Measurements from ENCODE around the gene RALGDS. TPM values are rescaled to one million over a fixed set of nuclear protein-coding genes. Genes with fewer than 3 reads are reported as not detected.
A peak's percentile ranks its signal among the peaks of the same experiment; 100 is the strongest.

The RALGDS gene
- total RNA-seq, 4 donors from 2014 or later: 53.4 to 71.1 (median 55.3) TPM

DNA sequence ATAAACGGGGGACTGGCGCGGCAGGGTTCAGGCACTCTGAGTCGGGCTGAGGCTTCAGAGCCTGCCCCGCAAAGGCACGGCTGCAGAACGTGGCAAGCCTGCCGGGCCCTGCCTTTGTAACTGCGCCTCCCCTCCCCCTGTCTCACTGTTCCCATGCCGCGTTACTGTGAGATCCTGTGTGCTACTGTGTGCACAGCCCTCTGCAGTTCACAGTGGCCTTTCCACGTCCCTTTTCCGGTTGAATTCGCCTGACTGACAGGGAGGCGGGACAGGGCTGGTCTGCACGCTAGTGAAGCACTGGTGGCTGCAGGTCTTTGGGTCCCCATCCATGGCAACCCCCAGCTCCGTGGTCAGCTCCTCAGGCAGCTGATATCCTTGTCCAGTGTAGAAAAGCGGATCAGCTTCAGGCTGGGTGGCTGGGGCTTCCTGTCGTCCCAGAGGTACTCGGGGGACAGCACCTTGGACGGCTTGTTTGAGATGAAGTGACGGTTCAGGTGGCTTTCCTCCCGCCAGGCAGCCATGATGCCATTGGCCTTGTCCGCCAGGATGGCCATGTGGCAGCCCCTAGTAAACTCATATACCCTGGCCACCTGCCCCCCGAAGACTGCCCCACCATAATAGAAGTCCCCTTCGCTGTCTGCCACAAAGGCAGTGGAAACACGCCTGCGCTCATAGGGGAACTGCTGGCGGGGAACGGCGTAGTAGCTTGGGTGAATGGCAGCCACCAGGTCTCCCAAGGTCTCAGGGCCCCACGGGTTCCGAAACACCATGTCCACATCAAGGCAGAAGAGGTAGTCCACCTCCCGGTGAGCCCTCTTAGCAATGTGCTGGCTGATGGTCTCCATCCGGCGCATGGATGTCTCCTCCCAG, 32.4 kb upstream of the RALGDS start:
- no peak for DNase-seq
- no peak overlapping the region for H3K27ac ChIP-seq
- H3K4me3 ChIP-seq: no peak overlapping the region
- peaks cover 0 to 8% (median 0%) of the 10 kb centered on the region in 3 donors for H3K36me3 ChIP-seq
- no peaks in the 10 kb centered on the region for H3K9me3 ChIP-seq
- 66 to 67% methylated on average over 10 to 27 of the region's 36 CpGs for WGBS, 2 donors
- TF ChIP-seq POLR2A (IDR thresholded peaks at IDR 0.05): no peak
- TF ChIP-seq, protein P1, sequence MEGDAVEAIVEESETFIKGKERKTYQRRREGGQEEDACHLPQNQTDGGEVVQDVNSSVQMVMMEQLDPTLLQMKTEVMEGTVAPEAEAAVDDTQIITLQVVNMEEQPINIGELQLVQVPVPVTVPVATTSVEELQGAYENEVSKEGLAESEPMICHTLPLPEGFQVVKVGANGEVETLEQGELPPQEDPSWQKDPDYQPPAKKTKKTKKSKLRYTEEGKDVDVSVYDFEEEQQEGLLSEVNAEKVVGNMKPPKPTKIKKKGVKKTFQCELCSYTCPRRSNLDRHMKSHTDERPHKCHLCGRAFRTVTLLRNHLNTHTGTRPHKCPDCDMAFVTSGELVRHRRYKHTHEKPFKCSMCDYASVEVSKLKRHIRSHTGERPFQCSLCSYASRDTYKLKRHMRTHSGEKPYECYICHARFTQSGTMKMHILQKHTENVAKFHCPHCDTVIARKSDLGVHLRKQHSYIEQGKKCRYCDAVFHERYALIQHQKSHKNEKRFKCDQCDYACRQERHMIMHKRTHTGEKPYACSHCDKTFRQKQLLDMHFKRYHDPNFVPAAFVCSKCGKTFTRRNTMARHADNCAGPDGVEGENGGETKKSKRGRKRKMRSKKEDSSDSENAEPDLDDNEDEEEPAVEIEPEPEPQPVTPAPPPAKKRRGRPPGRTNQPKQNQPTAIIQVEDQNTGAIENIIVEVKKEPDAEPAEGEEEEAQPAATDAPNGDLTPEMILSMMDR (IDR thresholded peaks at IDR 0.05): no peak
- peaks cover 3 to 33% (median 4%) of the 10 kb centered on the region in 3 donors for H3K4me1 ChIP-seq
- intact Hi-C loops (cut with DNase I): no loop called here
- no peaks in the 10 kb centered on the region for H3K27me3 ChIP-seq

DNA sequence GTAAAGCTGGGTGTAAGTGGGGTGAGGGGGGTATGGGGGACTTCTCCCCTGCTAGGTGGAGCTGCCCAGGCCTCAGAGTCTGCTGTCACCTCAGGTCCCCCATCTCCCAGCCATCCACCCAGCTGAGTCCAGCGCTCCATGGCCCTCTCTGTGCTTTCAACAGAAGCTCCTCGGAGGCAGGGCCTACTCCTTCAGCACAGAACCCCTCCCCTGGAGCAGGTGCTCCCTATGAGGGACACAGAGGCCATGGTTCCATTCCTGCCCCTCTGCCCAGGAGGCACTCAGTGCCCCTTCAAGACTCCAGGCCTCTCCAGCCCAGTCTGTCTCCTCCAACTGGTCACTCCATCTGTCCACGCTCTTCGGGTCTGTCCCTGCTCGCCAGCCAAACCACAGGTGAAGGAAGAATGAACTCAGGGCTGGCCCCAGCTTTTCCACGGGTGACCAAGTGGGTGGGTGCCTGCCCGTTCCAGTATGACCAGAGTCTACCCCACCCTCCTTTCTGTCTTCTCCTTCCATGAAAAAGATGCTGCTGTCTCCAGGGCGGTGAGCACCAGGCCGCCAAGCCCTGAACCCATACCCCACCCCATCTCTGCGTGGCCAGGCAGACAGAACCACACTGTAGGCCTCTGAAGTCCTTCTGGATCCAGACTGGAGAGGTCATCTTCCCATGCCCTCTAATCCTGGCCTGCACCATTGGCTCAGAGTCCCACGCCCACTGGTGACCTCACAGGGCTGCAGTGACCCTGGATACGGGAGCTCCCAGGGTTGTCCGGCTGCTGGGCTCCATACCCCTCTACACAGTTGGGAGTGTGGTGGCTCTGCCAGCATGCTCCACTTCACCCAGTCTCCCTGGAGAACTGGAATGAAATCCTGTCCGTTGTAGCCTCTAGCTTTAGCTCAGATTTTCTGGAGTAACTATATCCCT, 30.8 kb upstream of the RALGDS start:
- no peak for DNase-seq
- H3K9me3 ChIP-seq: no peaks in the 10 kb centered on the region

DNA sequence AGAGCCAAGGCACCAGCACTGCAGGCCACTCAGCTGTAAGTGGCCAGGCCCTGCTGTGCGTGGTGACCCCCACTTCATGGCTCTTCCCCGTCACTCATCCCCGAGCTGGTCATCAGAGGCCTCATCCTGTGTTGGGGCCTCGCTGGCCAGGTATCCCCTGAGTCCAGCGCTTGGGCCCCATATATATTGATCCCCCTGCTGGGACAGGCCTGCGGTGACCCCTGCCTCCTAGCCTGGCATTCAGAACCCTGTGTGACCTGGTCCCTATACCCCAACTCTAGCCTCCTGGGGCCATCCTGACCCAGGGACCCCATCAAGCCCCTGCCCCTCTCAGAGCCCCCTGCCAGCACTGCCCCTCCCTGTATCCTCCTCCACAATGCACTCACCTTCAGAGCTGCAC, 30.0 kb upstream of the RALGDS start:
- TF ChIP-seq, protein P1 (IDR thresholded peaks at IDR 0.05): no peak
- TF ChIP-seq POLR2A (IDR thresholded peaks at IDR 0.05): no peak
- Histone ChIP-seq H3K36me3 (no peaks in the 10 kb centered on the region), H3K27me3 (no peaks in the 10 kb centered on the region), H3K9me3 (no peaks in the 10 kb centered on the region), H3K4me3 (no peak overlapping the region), H3K4me1 (peaks cover 20 to 58% (median 21%) of the 10 kb centered on the region in 3 donors), H3K27ac (peak overlapping the region in 1 of 4 donors; percentile 48)
- intact Hi-C loops (cut with DNase I): no loop called here
- DNase-seq: no peak
- WGBS, 2 donors: 97 to 100% methylated on average over 2 to 6 of the region's 6 CpGs

More for the DNA sequence above, 30.8 kb upstream of the RALGDS start:
- intact Hi-C loops (cut with DNase I): no loop called here
- no peak overlapping the region for H3K4me3 ChIP-seq
- H3K4me1 ChIP-seq: peaks cover 16 to 49% (median 19%) of the 10 kb centered on the region in 3 donors
- no peaks in the 10 kb centered on the region for H3K27me3 ChIP-seq
- TF ChIP-seq POLR2A (IDR thresholded peaks at IDR 0.05): no peak
- TF ChIP-seq, protein P1 (IDR thresholded peaks at IDR 0.05): no peak
- H3K36me3 ChIP-seq: no peaks in the 10 kb centered on the region
- H3K27ac ChIP-seq: peak overlapping the region in 2 of 4 donors; percentile 34 to 48
- WGBS, 2 donors: 68 to 73% methylated on average over 10 to 12 of the region's 14 CpGs

DNA sequence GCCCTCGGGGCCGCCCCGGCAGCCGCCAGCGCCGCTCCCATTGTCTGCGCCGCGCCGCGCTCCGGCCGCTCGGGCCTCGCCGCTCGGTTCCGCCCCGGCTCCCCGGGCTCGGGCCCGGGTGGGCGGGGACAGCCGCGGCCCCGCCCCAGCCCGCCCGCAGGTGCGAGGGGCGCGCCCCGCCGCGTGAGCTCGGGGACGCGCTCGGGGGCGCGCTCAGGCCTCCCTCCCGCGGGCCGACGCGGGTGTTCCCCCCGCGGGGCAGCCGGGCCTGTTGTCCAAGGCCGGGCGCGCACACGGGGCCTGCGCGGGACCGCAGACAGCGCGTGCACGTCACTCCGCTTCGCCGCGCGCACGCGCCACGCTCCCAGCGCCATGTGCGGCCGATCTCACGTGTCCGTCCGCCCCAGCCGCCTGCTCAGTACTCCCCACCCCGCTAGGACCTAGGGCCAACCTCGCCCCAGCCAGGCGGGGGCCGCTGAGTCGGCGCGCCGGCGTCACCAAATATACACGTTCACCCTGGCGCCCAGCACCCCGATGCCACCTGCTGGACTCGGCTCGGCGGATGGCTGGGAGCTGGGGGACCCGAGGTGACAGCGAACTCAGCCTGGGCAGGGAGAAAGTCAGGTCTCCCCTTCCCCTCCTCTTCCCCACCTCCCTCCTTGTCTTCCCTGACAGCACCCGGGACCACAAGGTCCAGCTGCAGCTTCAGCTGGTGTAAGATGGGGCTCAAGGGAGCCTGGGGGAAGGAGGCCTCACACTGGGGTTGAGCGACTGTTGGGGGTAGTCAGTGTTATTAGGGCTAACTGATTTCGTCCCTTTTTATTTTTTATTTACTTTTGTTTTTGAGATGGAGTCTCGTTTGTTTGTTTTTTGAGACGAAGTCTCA, 28.3 kb upstream of the RALGDS start:
- peak in 2 of 4 donors; percentile 36 to 62 for TF ChIP-seq POLR2A (IDR thresholded peaks at IDR 0.05)
- TF ChIP-seq, protein P1 (IDR thresholded peaks at IDR 0.05): peak in 5 of 6 experiments; percentile 10 to 51 (median 43)
- intact Hi-C loops (cut with DNase I): loop anchor here (5.0 kb wide), 1 partner anchor 107 kb away; no protein-coding TSS in a partner anchor
- Histone ChIP-seq H3K36me3 (no peaks in the 10 kb centered on the region), H3K4me3 (peak overlapping the region; percentile 71 to 91 (median 76)), H3K9me3 (no peaks in the 10 kb centered on the region), H3K27ac (peak overlapping the region; percentile 96 to 97 (median 97)), H3K4me1 (peaks cover 29 to 74% (median 30%) of the 10 kb centered on the region in 3 donors), H3K27me3 (no peaks in the 10 kb centered on the region)
- DNase-seq: peak; percentile 53
- 8% methylated on average over 16 to 20 of the region's 95 CpGs for WGBS, 2 donors

Measured in esophagus squamous epithelium (tissue), 5 donors.